SJSA1 (cell line): ENCODE results near the gene ECE2. TPM values are rescaled to one million over a fixed set of nuclear protein-coding genes. Genes with fewer than 3 reads are reported as not detected.
"Not testable (repeated sequence)": the region's sequence is repeated elsewhere in the genome, so short reads cannot be mapped to it uniquely, and the experiment has no call there.

Experiments
- DNase-seq, 2 experiments: peaks; one replicate each; pipeline ENCODE4 v3.0.0-alpha.2; 2015 to 2020; ENCODE audit warnings: low spot score in 2 of 2, low read depth in 1 of 2
- H3K27ac ChIP-seq: fragments of 250-450 bp; sonication (Bioruptor Pico); 2 replicates; pipeline ENCODE4 v1.5.1; 2020; ENCODE audit warnings: mild to moderate bottlenecking, moderate library complexity
- H3K27me3 ChIP-seq: fragments of 250-450 bp; sonication (Bioruptor Pico); replicated peaks from 2 replicates; pipeline ENCODE4 v1.5.1; 2020; ENCODE audit warnings: mild to moderate bottlenecking, moderate library complexity
- H3K36me3 ChIP-seq: fragments of 250-450 bp; sonication (Bioruptor Pico); 2 replicates; pipeline ENCODE4 v1.5.1; 2020; ENCODE audit warnings: mild to moderate bottlenecking
- H3K4me1 ChIP-seq: fragments of 250-450 bp; sonication (Bioruptor Pico); replicated peaks from 2 replicates; pipeline ENCODE4 v1.6.1; 2021; ENCODE audit warnings: mild to moderate bottlenecking
- H3K4me3 ChIP-seq: fragments of 250-450 bp; sonication (Bioruptor Pico); 2 replicates; pipeline ENCODE4 v1.5.1; 2020; ENCODE audit warnings: mild to moderate bottlenecking
- H3K9me3 ChIP-seq: fragments of 250-450 bp; sonication (Bioruptor Pico); replicated peaks from 2 replicates; pipeline ENCODE4 v1.5.1; 2020; ENCODE audit warnings: mild to moderate bottlenecking
- total RNA-seq: library from RNA; depleted of rRNA; stranded (reverse); fragments of >200 nt; shearing (Covaris generic); gene quantifications from 2 replicates; pipeline ENCODE4 v1.2.3, GENCODE V29; 2014

The ECE2 gene
- total RNA-seq, 1 experiment from 2014 or later, result not detected

DNA sequence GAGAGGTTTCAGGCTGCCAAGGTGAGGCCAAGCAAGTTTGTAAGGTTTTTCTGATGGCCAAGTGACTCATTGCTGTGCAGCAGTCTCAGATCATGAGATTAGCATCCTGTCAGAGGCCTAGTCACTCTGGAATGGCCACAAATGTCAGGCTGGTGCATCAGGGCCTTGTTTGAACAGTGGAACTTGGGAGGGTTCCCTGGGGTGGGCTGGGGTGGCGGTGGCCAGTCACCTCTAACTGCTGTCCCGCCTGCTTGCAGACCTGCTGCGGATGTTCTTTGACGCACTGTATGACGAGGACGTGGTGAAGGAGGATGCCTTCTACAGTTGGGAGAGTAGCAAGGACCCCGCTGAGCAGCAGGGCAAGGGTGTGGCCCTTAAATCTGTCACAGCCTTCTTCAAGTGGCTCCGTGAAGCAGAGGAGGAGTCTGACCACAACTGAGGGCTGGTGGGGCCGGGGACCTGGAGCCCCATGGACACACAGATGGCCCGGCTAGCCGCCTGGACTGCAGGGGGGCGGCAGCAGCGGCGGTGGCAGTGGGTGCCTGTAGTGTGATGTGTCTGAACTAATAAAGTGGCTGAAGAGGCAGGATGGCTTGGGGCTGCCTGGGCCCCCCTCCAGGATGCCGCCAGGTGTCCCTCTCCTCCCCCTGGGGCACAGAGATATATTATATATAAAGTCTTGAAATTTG is 58.8 kb downstream of the ECE2 start:
- Histone ChIP-seq H3K27me3 (no peaks in the 10 kb centered on the region), H3K9me3 (no peaks in the 10 kb centered on the region), H3K27ac (peak overlapping the region; percentile 81), H3K36me3 (peaks cover 63% of the 10 kb centered on the region), H3K4me3 (no peak overlapping the region), H3K4me1 (peaks cover 68% of the 10 kb centered on the region)
- DNase-seq, result peak; percentile 54 to 83

DNA sequence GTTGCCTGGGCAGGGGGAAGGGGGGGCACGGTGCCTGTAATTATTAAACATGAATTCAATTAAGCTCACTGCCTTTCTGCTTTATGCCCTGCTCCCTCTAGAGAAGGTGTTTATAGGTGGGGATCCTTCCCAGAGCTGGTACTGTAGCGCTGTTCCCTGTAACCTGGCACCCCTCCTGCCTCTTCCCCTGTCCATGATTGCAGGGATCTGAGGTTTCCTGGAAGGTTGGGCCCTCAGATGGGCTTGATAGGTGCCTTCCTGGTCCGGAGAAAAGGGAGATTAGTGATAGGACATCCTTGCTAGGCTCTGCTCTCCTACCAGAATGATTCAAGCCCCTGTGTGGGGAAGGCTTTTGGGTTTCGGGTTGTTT is 59.5 kb downstream of the ECE2 start:
- Histone ChIP-seq H3K36me3 (peaks cover 56% of the 10 kb centered on the region), H3K27me3 (no peaks in the 10 kb centered on the region)

GRCh38 chr3:184335661-184336546 is 60.1 kb downstream of the ECE2 start:
- Histone ChIP-seq H3K36me3 (peaks cover 50% of the 10 kb centered on the region), H3K27me3 (no peaks in the 10 kb centered on the region), H3K4me3 (peak overlapping the region; percentile 54), H3K27ac (peak overlapping the region; percentile 78), H3K4me1 (peaks cover 78% of the 10 kb centered on the region), H3K9me3 (no peaks in the 10 kb centered on the region)
- DNase-seq, result peak; percentile 77 to 81

More for the DNA sequence above, 59.5 kb downstream of the ECE2 start:
- Histone ChIP-seq H3K27ac (peak overlapping the region; percentile 78), H3K9me3 (no peaks in the 10 kb centered on the region), H3K4me1 (peaks cover 75% of the 10 kb centered on the region), H3K4me3 (peak overlapping the region; percentile 54)
- DNase-seq, result no peak

GRCh38 chr3:184336547-184337398 is 61.0 kb downstream of the ECE2 start:
- Histone ChIP-seq H3K4me3 (peak overlapping the region; percentile 54), H3K27me3 (no peaks in the 10 kb centered on the region), H3K36me3 (peaks cover 41% of the 10 kb centered on the region), H3K9me3 (no peaks in the 10 kb centered on the region), H3K4me1 (peaks cover 73% of the 10 kb centered on the region), H3K27ac (no peak overlapping the region)
- DNase-seq, result peak in 1 of 2 experiments; percentile 26

DNA sequence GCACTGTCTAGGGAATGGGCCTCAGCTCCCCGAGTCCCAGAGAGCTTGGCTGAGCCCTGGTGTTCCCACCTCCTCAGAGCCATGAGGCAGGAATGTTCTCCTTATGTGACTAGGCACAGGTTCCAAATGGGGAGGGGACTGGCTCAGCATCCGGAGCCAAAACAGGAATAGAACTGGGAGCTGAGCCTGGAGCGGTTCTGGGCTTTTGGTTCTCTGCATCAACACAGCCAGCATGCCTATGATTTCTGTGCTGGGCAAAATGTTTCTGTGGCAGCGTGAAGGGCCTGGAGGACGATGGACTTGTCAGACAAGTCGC is 61.5 kb downstream of the ECE2 start, which contains the start of gene FAM131A:
Gene FAM131A, plus strand, starts transcription at position 202 of the 316 bp plus-strand sequence. Its CDS starts 31 bp downstream, at position 233.
- no peak within 1 kb of the TSS for H3K27ac ChIP-seq
- no peaks in the 10 kb centered on the region for H3K27me3 ChIP-seq
- H3K9me3 ChIP-seq, result no peaks in the 10 kb centered on the region
- peaks cover 67% of the 10 kb centered on the region for H3K4me1 ChIP-seq
- H3K36me3 ChIP-seq, result peaks cover 35% of the 10 kb centered on the region
- DNase-seq, result no peak
- H3K4me3 ChIP-seq, result peak within 1 kb of the TSS; percentile 54

- peaks cover 29% of the 10 kb centered on the region for H3K36me3 ChIP-seq
- H3K27me3 ChIP-seq, result no peaks in the 10 kb centered on the region
- no peak overlapping the region for H3K27ac ChIP-seq
- H3K4me1 ChIP-seq, result peaks cover 61% of the 10 kb centered on the region
- no peak for DNase-seq
- H3K9me3 ChIP-seq, result no peaks in the 10 kb centered on the region
- H3K4me3 ChIP-seq, result no peak overlapping the region
Measured at GRCh38 chr3:184337981-184338380, 62.2 kb downstream of the ECE2 start.

DNA sequence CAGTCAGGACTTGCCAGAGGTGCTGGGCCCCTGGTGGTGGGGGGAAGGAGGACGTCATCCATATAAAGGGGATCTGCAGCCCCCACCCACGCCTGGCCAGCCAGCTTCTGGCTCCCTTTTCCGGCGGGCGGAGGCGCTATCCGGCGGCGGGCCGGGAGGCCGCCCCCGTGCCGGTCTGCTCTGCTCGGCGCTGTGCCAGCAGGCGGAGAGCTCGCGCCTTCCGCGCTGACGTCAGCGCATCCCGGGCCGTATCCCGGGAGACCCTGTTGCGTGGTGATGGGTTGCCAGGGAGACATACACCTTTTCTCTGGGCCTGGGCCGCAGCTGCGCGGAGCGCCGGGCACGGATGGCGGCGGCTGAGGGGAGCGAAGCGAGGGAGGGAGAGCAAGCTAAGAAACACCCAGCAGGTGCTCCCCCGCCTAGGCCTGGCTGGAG is 62.7 kb downstream of the ECE2 start:
- Histone ChIP-seq H3K36me3 (peaks cover 26% of the 10 kb centered on the region), H3K4me1 (peaks cover 55% of the 10 kb centered on the region), H3K9me3 (no peaks in the 10 kb centered on the region), H3K27me3 (no peaks in the 10 kb centered on the region), H3K4me3 (no peak overlapping the region), H3K27ac (no peak overlapping the region)
- DNase-seq, result no peak

- Histone ChIP-seq H3K4me3 (no peak overlapping the region), H3K27ac (no peak overlapping the region), H3K27me3 (no peaks in the 10 kb centered on the region), H3K36me3 (peaks cover 22% of the 10 kb centered on the region), H3K4me1 (peaks cover 51% of the 10 kb centered on the region), H3K9me3 (no peaks in the 10 kb centered on the region)
- no peak for DNase-seq
Measured at GRCh38 chr3:184339001-184339400, 63.2 kb downstream of the ECE2 start.

GRCh38 chr3:184339451-184340135 is 63.8 kb downstream of the ECE2 start:
- H3K27me3 ChIP-seq, DNase-seq, H3K27ac ChIP-seq, H3K4me3 ChIP-seq, H3K9me3 ChIP-seq: not testable (repeated sequence)
- H3K36me3 ChIP-seq, result peaks cover 20% of the 10 kb centered on the region
- H3K4me1 ChIP-seq, result peaks cover 45% of the 10 kb centered on the region

GRCh38 chr3:184341925-184342324 is 66.1 kb downstream of the ECE2 start:
- Histone ChIP-seq H3K27ac (no peak overlapping the region), H3K4me1 (peaks cover 31% of the 10 kb centered on the region), H3K9me3 (no peaks in the 10 kb centered on the region), H3K27me3 (no peaks in the 10 kb centered on the region), H3K36me3 (peaks cover 16% of the 10 kb centered on the region), H3K4me3 (no peak overlapping the region)
- no peak for DNase-seq
